ENCODE measurements around the gene MDN1.
"Not testable (repeated sequence)": the region's sequence is repeated elsewhere in the genome, so short reads cannot be mapped to it uniquely, and the experiment has no call there.

MDN1 gene

GRCh38 chr6:89776583-89777233 lies 42.9 kb downstream of the MDN1 start:
- no peak for DNase-seq (ENCODE audit: extremely low spot score, insufficient read length, low read depth)
- FAIRE-seq, result no peak

DNA sequence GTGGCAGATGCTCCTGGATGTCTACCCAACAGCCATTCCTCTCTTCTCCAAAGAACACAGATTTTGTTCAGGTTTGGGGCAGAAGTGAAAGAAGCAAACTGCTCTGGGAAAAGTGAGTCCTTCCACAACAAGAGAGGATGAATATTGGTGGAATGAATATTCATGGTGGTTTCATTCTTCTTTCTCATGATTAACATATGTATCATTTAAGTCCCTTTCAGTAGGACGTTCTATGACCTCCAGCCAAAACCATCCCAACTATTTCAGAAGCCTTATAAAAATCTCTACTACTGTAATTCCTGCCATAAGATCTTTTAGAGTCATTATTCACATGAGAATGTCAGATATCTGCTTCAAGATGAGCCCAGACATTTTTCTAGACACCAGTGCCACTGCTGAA lies 44.4 kb downstream of the MDN1 start:
- no peak for FAIRE-seq
- no peak for DNase-seq (ENCODE audit: extremely low spot score, insufficient read length, low read depth)

DNA sequence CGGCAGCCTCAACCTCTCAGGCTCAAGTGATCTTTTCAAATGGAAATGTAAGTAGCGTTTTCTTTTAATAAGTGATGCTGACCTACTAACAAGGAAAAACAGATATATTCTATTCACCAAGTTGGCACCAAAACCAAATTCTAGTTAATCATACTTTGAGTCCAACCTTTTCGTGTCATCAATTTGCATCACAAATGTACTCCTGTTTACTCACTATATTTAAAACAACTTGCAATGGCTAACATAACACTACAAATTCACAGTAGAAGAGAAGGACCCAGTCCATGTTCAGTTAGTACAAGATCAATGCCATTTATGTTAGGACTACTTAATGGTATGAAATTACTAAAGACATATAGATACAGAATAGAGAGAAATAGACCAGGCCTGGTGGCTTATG lies 50.0 kb downstream of the MDN1 start:
- FAIRE-seq (no peak), DNase-seq (ENCODE audit: extremely low spot score, insufficient read length, low read depth) (no peak)

DNA sequence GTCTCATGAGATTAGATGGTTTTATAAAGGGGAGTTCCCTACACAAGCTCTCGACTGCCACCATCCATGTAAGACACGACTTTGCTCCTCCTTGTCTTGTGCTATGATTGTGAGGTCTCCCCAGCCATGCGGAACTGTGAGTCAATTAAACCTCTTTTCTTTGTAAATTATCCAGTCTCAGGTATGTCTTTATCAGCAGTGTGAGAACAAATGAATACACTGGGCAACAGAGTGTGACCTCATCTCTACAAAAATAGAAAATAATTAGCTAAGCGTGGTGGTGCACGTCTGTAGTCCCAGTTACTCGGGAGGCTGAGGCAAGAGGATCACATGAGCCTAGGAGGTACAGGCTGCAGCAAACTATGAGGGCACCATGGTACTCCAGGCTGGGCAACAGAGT lies 51.3 kb downstream of the MDN1 start:
- DNase-seq (ENCODE audit: extremely low spot score, insufficient read length, low read depth), result no peak
- no peak for FAIRE-seq

DNA sequence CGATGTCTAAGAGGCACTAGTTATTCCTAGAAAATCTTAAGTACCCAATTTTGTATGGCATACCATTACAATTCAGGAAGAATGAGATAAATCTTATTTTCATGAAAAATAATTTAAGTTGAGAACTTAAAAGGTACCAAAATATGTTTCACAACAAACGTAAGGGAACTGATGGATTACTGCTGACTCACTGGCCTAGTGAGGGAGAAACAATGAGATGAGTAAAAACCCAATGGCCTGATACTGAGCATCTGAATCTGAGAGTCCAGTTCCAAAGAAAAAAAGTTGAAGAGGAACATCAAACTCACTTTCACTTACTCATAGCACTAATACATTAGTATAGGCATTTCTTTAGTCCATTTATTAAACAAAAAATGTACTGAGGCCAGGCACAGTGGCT lies 56.0 kb downstream of the MDN1 start:
- DNase-seq (ENCODE audit: extremely low spot score, insufficient read length, low read depth) (no peak), FAIRE-seq (no peak)

DNA sequence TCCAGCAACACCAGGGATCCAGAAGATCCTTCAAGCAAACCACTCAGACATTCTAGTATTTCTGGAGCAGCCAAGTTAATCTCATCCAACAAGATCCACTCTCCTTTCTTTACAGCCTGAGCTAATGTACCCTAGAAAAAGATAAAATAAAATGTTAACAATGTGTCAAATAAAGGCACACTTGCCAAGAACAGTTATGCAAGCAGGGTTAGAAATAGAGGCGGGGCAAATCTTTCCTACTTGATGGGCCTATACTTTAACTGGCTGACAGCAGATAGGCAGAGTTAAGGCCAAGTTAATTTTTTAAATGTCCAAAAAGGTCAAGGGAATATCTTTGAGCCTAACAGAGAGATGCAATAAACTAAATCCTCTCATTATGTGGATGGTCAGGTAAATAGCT lies 60.8 kb downstream of the MDN1 start:
- DNase-seq (ENCODE audit: extremely low spot score, insufficient read length, low read depth) (no peak), FAIRE-seq (no peak)

DNA sequence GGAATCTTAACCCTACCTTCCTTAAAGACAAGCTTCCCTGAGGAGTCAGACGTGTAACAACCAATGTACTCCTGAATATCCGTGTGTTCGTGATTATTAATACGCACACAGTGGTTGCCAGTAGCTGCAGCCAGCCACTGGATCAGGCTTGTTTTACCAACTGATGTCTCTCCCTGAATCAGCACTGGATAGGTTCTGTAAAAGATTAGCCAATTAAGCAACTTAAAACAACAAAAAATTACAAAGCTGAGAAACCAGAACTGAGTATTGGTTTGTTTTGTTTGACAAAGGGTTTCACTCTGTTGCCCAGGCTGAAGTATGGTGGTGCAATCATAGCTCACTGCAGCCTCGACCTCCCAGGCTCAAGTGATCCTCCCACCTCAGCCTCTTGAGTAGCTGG lies 69.3 kb downstream of the MDN1 start:
- DNase-seq (ENCODE audit: extremely low spot score, insufficient read length, low read depth) (no peak), FAIRE-seq (no peak)

- FAIRE-seq, result no peak
- no peak for DNase-seq (ENCODE audit: extremely low spot score, insufficient read length, low read depth)
These were observed 69.7 kb downstream of the MDN1 start for GRCh38 chr6:89749918-89750317.

DNA sequence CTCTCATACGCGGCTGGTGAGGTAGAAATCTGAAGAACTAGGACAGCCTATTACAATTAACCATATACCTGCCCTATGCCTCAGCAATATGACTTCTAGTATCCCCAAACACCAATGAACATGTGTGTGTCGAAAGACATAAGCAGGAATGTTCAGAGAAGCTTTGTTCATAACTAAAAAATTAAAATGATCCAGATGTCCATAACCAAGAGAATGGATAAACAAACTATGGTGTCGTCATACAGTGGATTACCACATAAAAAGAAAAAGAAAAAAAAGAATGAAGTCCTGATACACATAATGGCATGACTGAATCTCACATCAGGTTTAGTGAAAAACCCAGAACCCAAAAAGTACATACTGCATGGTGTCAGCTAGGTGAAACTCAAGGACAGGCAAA lies 73.9 kb downstream of the MDN1 start:
- no peak for DNase-seq (ENCODE audit: extremely low spot score, insufficient read length, low read depth)
- no peak for FAIRE-seq

GRCh38 chr6:89745096-89745495 lies 74.5 kb downstream of the MDN1 start:
- DNase-seq (ENCODE audit: extremely low spot score, insufficient read length, low read depth), result no peak
- no peak for FAIRE-seq

DNA sequence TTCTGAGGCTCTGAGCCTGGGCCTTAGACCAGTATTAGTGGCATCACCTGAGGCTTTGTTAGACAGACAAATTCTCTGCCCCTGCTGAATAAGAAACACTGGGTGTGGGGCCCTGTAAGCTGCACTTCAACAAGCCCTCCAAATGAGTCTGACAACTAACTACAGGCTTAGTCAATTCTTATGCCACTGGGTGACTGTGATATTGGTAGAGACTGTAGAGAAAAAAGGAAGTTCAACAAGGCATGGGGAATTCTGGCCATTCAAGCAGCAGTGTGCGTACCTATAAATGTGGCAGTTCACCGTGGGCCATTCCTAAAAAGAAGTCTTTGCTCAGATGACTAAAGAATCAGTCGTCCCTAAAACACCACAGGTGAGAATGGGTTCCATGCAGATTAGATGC lies 82.7 kb downstream of the MDN1 start:
- no peak for FAIRE-seq

DNA sequence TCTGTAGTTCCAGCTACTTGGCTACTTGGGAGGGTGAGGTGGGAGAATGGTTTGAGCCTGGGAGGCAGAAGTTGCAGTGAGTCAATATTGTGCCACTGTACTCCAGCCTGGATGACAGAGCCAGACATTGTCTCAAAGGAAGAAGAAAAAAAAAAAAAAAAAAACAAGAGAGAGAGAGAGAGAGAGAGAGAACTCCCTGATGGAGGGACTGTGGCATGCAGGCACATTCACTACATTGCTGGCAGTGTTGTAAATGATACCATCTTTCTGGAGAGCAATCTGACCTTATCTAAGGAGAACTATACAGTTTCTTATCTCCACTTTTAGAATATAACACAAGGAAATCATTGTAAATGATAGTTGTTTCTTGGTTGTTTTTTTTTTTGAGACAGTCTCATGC lies 85.1 kb downstream of the MDN1 start:
- FAIRE-seq (no peak), DNase-seq (ENCODE audit: extremely low spot score, insufficient read length, low read depth) (no peak)

More for the DNA sequence above, 82.7 kb downstream of the MDN1 start:
- no peak for DNase-seq (ENCODE audit: extremely low spot score, insufficient read length, low read depth)

DNA sequence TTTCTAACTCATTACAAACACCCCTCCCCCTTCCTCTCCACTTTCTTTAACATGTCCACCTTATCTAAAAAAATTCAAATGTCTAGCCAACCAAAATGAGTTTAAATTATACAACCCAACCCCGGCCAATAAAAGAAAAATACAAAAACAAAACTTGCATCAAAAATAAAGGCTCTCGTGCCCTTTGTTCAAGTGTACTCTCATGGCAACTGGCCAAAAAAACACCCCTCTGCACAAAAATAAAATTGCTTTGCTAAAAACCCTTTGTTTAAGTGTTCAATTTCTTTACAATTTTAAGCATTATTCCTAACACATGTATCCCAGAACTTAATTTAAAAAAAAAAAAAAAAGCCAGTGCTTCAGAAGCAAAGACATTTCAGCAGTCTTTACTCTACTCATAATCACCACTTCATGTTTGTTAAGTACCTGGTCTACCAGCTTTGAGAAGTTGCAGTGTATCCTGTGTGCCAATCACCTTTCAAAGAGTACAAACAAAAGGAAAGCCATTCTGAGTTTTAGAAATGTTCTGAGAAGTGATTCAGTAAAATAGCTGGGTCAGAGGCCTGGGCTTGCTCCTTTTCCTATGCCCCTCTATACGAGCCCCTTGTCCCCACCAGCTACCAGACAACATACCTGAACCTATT lies 87.5 kb downstream of the MDN1 start:
- FAIRE-seq, result peak; percentile 36
- DNase-seq (ENCODE audit: extremely low spot score, insufficient read length, low read depth), result no peak

DNA sequence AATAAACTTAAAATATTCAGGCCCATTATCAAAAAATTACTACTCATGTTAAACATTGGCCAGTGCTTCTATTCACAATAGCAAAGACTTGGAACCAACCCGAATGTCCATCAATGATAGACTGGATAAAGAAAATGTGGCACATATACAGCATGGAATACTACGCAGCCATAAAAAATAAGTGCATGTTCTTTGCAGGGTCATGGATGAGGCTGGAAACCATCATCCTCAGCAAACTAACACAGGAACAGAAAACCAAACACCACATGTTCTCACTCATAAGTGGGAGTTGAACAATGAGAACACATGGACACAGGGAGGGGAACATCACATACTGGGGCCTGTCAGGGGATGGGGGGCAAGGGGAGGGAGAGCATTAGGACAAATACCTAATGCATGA lies 88.3 kb downstream of the MDN1 start:
- not testable (repeated sequence) for FAIRE-seq; DNase-seq (ENCODE audit: extremely low spot score, insufficient read length, low read depth)

GRCh38 chr6:89729818-89730217 lies 89.8 kb downstream of the MDN1 start:
- FAIRE-seq (peak; percentile 60), DNase-seq (ENCODE audit: extremely low spot score, insufficient read length, low read depth) (peak; percentile 4)

- DNase-seq (ENCODE audit: extremely low spot score, insufficient read length, low read depth) (no peak), FAIRE-seq (no peak)
These were observed 92.1 kb downstream of the MDN1 start for GRCh38 chr6:89727501-89727900.

- no peak for DNase-seq (ENCODE audit: extremely low spot score, insufficient read length, low read depth)
These were observed 94.6 kb downstream of the MDN1 start for GRCh38 chr6:89724981-89725380.

GRCh38 chr6:89723046-89723445 lies 96.5 kb downstream of the MDN1 start:
- FAIRE-seq, result no peak
- DNase-seq (ENCODE audit: extremely low spot score, insufficient read length, low read depth), result no peak

More at GRCh38 chr6:89724981-89725380, 94.6 kb downstream of the MDN1 start:
- no peak for FAIRE-seq

- no peak for DNase-seq (ENCODE audit: extremely low spot score, insufficient read length, low read depth)
- FAIRE-seq, result no peak
These were observed 103.1 kb downstream of the MDN1 start for GRCh38 chr6:89716532-89716931.

DNA sequence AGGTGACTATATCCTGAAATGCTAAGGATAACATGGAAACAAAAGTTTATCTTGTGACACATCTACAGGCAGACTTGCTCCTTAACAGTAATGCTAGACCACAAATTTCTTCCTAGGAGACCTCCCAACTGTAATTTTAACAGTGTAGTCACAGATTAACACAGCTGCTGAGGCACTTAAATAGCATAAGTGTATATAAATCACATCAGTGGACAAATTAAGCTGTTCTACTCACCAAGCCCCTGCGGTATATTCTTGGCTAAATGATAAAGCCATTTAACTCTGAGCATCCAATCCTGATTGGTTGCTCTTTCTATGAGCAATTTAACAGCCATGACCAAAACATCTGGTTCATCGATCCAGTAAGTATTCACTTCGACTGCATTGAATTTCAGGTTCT lies 107.8 kb downstream of the MDN1 start:
- FAIRE-seq, result no peak

DNA sequence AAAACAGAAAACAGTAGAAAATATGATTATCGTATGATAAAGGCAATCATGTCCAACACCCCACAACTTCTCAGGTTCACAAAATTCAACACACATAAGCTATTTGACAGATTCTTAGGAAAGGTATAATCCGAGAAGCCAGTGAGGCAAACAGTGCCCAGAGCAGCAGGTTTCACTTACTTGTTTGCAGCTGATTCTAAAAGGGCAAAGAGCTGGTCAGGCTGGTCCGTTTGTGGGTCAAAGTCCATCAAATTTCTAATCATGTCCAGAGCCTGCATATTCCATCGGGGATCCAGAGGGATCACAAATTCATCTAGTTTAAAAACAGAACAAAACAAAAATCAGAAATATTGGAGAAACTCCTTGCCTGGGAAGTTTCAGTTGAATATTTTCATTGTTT lies 111.3 kb downstream of the MDN1 start:
- DNase-seq (ENCODE audit: extremely low spot score, insufficient read length, low read depth) (no peak), FAIRE-seq (no peak)

More for the DNA sequence above, 107.8 kb downstream of the MDN1 start:
- no peak for DNase-seq (ENCODE audit: extremely low spot score, insufficient read length, low read depth)

GRCh38 chr6:89707766-89708165 lies 111.8 kb downstream of the MDN1 start:
- FAIRE-seq (no peak), DNase-seq (ENCODE audit: extremely low spot score, insufficient read length, low read depth) (no peak)

All from GM18507 (cell line).